MG63 (cell line): ENCODE data around the gene MAP4K5. TPM values are rescaled to one million over a fixed set of nuclear protein-coding genes. Genes with fewer than 3 reads are reported as not detected.

Source experiments
- DNase-seq: peaks from one replicate; pipeline ENCODE4 v3.0.0-alpha.2; 2020
- H3K27me3 ChIP-seq: fragments of 250-450 bp; sonication (Bioruptor Pico); 2 replicates; pipeline ENCODE4 v1.5.1; 2020; ENCODE audit warnings: mild to moderate bottlenecking, moderate library complexity
- H3K36me3 ChIP-seq: fragments of 250-450 bp; sonication (Bioruptor Pico); 2 replicates; pipeline ENCODE4 v1.5.1; 2020; ENCODE audit warnings: mild to moderate bottlenecking, moderate library complexity
- H3K4me3 ChIP-seq: fragments of 250-450 bp; sonication (Bioruptor Pico); 2 replicates; pipeline ENCODE4 v1.5.1; 2020; ENCODE audit warnings: mild to moderate bottlenecking, moderate library complexity
- H3K9me3 ChIP-seq: fragments of 250-450 bp; sonication (Bioruptor Pico); 2 replicates; pipeline ENCODE4 v1.5.1; 2020; ENCODE audit warnings: mild to moderate bottlenecking, moderate library complexity
- total RNA-seq: library from RNA; depleted of rRNA; stranded (reverse); fragments of >200 nt; shearing (Covaris generic); gene quantifications from 2 replicates; pipeline ENCODE4 v1.2.3, GENCODE V29; 2014; ENCODE audit warnings: low replicate concordance; rRNA removed

MAP4K5 gene
- total RNA-seq, 1 experiment from 2014 or later: 26.3 TPM

GRCh38 chr14:50375760-50376159, 156.6 kb downstream of the MAP4K5 start:
- Histone ChIP-seq H3K27me3 (no peaks in the 10 kb centered on the region), H3K9me3 (no peaks in the 10 kb centered on the region), H3K36me3 (no peaks in the 10 kb centered on the region), H3K4me3 (no peak overlapping the region)
- no peak for DNase-seq

GRCh38 chr14:50373959-50374358, 158.4 kb downstream of the MAP4K5 start:
- Histone ChIP-seq H3K27me3 (no peaks in the 10 kb centered on the region), H3K36me3 (no peaks in the 10 kb centered on the region), H3K9me3 (no peaks in the 10 kb centered on the region), H3K4me3 (no peak overlapping the region)
- DNase-seq: no peak

- no peaks in the 10 kb centered on the region for H3K36me3 ChIP-seq
- H3K9me3 ChIP-seq: no peaks in the 10 kb centered on the region
- no peaks in the 10 kb centered on the region for H3K27me3 ChIP-seq
- no peak for DNase-seq
- no peak overlapping the region for H3K4me3 ChIP-seq
Measured at GRCh38 chr14:50371546-50371945, 160.8 kb downstream of the MAP4K5 start.

Other genes with a start within 250 kb of the MAP4K5 start
- 10.4 and 12.5 TPM in 2 replicates for gene L2HGDH, start 220.3 kb downstream of the MAP4K5 start, total RNA-seq
- 4.6 and 6.4 TPM in 2 replicates for gene DMAC2L, start 220.2 kb downstream of the MAP4K5 start, total RNA-seq
- 4.7 and 15.2 TPM in 2 replicates for gene CDKL1, start 135.7 kb downstream of the MAP4K5 start, total RNA-seq
- 0.10 TPM in 1 of 2 replicates, not detected in the other for gene ATL1, start 27.6 kb upstream of the MAP4K5 start, total RNA-seq
- gene SAV1, start 135.7 kb upstream of the MAP4K5 start, total RNA-seq: 10.6 and 36.2 TPM in 2 replicates